ENCODE data around the gene SEPHS1.

DNA sequence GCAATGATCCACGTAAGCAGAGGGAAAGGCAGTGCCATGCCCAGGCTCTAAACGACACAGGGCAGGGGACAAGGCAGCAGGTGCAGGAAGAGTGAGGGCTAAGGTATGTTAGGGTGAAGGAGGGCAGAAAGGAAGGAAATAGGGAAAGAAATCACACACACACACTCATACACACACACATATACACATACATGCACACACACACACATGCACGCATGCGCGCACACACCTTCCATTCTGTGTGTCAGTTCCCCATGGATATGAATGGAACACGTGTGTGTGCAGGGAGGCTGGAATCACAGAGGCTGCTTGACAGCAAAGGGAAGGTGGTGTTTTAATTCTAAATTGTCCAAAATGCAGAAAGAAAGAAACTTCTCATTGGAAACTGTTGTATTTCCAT, 42.0 kb downstream of the SEPHS1 start:
- TF ChIP-seq EZH2phosphoT487 (IDR thresholded peaks at IDR 0.05; ENCODE audit: low read depth, severe bottlenecking, unreplicated experiment) (no peak), EZH2 (IDR thresholded peaks at IDR 0.05; ENCODE audit: borderline replicate concordance) (no peak)
- TF ChIP-seq, protein P1, sequence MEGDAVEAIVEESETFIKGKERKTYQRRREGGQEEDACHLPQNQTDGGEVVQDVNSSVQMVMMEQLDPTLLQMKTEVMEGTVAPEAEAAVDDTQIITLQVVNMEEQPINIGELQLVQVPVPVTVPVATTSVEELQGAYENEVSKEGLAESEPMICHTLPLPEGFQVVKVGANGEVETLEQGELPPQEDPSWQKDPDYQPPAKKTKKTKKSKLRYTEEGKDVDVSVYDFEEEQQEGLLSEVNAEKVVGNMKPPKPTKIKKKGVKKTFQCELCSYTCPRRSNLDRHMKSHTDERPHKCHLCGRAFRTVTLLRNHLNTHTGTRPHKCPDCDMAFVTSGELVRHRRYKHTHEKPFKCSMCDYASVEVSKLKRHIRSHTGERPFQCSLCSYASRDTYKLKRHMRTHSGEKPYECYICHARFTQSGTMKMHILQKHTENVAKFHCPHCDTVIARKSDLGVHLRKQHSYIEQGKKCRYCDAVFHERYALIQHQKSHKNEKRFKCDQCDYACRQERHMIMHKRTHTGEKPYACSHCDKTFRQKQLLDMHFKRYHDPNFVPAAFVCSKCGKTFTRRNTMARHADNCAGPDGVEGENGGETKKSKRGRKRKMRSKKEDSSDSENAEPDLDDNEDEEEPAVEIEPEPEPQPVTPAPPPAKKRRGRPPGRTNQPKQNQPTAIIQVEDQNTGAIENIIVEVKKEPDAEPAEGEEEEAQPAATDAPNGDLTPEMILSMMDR (IDR thresholded peaks at IDR 0.05; ENCODE audit: poor library complexity) = no peak
